HG03354 (cell line): ENCODE results near the gene HEXB.

Experiments used
- ATAC-seq: cut with Tn5 transposase; IDR thresholded peaks from one replicate; pipeline ENCODE4 v1.9.1; 2021; ENCODE audit warnings: mild to moderate bottlenecking; ENCODE audit not compliant: unreplicated experiment, poor library complexity, severe bottlenecking

Gene HEXB

GRCh38 chr5:74684900-74685851 is at the start of gene HEXB:
Gene HEXB (plus strand): TSS chr5:74685233. CDS start chr5:74685261, 28 bp downstream.
- peak; percentile 81 for ATAC-seq

- no peak for ATAC-seq
Observed at GRCh38 chr5:74636149-74636548, 48.9 kb upstream of the HEXB start.

DNA sequence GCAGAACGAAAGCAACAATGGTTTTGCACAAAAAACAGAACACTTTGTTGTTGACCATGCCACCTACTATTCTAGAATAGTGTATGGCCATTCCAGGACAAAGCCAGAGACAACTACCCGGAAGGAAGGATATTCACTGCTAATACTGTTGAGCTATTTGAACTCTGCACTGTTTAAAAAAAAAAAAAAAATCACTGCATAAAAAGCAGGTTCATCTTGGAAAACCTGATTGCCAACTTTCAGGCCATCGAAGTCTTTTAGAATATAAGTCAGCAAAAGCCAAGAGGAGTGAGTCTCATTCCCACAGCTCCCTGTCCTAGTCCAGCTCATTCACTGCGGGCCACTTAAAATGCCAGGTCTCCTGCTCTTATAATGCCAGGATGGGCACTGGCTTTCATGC is 48.5 kb upstream of the HEXB start:
- no peak for ATAC-seq

DNA sequence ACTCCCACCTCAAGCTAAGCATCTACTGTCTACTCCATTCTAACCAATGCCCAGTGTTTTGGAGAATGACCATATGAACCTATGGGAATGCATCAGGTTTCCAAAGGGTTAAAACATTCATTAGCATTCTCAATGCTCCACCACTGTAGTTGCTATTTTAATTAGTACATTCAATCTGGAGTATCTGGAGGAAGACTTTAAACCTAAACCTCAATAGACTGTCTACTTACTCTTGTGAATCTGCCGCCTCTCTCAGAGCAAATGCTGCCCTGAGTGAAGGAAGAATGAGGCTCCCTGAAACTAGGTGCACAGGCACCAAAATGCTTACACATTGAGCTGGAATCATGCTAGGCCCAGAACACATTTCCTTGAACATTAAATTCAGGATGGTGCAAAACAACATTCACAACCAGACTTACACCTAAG is 46.5 kb upstream of the HEXB start:
- no peak for ATAC-seq

- peak; percentile 30 for ATAC-seq
Observed at GRCh38 chr5:74638970-74639806, 45.8 kb upstream of the HEXB start.

DNA sequence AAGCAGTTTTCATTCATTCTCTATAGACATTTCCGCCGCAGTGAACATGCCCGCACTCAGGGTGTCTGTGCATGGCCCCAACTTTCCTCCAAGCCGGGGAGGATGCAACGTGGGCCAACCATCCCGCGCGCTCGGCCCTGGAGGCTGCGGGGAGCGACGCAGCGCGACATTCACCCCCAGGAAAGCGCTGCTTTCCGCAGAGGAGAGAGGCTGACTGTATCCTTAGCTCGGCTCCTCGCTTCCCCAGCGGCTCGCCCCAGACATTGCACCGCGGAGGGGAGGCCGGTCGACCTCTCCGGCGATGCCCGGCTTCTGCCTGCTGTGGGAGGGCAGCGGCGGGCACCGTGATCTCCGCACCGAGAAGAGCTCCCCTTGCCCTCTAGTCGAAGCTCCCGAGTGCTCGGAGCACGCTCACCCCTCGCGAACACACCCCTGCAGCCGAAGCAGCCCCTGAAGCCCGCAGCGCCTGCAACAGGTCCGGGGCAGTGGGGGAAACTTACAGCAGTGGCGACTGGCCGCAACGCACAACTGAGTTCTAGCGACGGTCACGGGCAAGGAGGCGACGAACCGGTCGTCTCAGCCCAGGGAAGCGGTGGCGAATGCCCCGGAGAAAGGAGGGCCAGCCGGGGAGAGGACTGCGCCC is 45.1 kb upstream of the HEXB start:
- peak; percentile 28 for ATAC-seq

GRCh38 chr5:74640450-74640953 is 44.5 kb upstream of the HEXB start, which contains the start of gene ENC1:
Gene ENC1 (minus strand): TSS chr5:74640728. CDS start chr5:74636485, 4,243 bp downstream.
- ATAC-seq = peak; percentile 74

GRCh38 chr5:74640954-74641734 is 43.9 kb upstream of the HEXB start:
- ATAC-seq = peak; percentile 28

DNA sequence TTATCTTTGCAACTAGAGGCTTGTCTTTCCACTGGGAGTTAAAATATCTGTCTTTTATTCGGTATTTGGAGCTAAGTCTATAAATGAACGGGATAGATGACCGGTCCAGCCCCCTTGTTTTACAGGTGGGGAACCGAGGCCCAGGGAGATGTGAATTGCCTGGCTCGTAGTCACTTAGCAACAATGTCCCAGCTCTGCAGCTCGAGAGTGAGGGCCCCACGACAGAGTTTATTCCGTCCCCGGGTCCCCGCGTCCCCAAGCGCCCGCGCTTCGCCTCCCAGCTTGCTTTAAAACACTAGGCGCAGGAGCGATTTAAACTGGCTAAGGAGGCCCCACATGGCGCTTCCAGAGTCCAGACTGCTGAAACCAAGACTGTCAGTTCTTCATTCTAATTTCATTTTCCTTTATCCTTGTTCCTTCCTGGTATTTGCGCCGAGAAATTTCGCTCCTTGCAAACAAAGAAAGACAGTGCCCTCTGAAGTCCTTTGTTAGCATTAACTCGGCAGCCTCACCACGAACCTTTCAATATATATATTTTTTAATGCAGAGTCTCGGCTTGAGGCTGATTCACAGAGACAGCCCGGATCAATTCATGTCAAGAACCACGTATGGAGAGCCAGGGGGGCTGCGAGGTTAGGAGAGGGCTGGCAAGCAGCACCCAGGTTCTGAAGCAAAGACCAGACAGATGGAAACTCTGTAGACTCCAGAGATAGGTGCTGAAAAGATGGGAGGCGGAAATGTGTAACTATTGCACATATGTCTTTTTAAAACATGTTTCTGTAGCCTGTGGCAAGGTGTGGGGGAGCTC is 43.1 kb upstream of the HEXB start:
- no peak for ATAC-seq

DNA sequence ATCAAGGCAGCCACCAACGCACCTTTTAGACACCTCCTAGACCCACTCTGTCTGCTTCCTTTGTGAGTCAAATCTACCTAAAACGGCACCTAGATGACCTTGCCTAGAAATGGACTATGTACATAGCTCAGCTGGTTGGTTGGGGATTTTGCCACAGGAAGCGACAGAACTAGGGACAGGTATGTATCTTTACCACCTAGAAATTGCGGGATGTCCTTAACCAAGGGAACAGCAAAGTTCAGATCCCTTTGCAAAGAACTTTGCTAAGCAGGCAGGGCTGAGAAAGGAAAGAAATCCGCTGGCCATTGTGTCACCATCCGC is 42.5 kb upstream of the HEXB start:
- ATAC-seq = no peak

DNA sequence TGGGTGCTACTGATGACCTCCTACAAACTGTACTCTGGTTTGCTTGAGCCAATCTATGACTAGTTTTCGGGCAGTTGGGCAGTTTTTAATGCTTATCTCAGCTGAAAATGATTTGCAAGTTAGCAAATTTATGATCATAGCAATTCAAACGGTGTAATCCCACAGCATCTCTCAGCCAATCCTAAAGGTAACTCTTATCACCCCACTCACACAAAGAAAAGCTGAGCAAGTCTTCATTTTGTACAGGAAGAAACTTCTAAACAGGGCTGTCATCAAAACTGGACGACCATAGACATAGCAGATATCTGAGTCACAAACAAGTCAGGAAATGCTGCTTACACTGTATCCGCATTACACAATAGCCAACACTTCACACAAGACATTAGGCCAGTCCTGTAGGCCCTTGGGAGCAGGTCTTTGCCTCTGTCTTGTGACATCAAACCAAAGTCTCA is 41.9 kb upstream of the HEXB start:
- ATAC-seq = no peak

- no peak for ATAC-seq
Observed at GRCh38 chr5:74647096-74647495, 37.9 kb upstream of the HEXB start.

DNA sequence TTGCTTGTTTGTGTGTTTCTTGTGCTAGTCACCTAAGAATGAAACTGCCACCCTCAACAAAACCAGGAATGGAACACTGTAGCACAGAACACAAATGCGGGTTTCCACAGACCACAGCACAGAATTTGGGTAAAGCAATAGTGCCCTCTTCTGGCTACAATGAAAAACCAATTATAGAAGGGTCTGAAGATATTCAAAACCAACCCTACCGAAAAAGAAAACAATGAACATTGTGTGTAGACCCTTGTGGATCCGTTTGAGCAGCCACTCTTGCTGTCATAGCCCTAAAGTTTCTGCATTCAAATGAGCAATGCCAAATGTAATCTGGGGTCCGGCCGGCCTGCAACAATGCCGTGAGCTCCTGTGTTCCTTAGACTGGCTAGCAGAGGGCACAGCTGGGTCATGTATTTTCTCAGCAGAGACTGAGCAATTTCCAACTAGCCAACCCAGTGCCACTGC is 36.2 kb upstream of the HEXB start:
- peak; percentile 80 for ATAC-seq

DNA sequence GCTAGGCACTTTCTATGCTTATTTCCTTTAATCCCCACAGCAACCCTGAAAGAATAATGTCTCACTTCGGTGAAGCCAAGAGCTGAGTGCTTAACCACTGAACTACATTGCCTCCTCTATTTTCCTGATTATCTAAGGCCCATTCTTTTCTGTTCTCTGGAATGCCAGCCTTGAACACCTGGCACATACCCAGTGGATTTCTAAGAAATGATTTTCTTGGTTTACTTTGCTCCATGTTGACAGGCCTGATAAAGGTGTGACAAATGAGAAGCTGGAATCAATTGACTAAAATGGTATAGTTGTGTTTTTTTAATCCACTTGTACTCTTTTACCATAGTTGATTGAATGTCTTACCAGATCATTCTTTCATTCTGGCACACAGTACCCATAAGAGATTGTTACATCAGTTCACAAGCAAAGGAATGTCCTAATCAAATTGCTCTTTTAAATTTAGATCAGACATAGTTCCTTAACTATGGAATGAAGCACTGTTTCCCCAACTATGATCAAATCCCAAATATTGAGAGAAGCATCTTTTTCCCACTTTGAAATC is 35.5 kb upstream of the HEXB start:
- ATAC-seq = no peak

DNA sequence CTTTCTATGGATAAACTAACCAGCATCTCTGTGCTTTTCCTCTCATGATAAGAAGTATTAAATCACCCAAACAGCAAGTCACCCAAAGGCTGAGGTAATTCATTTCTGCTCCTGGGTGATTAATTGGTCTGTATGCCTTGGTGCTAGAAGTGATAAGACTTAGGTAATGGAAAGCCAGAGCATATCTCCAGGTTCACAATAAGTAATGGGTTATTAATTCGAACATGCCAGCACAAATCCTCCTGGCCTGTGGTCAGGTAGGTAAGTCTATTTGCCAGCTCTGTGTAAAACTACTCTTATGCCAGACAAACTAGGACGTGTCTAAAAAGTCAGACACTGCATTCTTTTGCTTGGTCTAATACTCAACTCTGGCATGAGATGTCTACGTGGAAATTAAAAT is 33.3 kb upstream of the HEXB start:
- no peak for ATAC-seq

GRCh38 chr5:74652576-74652975 is 32.5 kb upstream of the HEXB start:
- no peak for ATAC-seq

GRCh38 chr5:74653991-74654390 is 31.0 kb upstream of the HEXB start:
- ATAC-seq = no peak

DNA sequence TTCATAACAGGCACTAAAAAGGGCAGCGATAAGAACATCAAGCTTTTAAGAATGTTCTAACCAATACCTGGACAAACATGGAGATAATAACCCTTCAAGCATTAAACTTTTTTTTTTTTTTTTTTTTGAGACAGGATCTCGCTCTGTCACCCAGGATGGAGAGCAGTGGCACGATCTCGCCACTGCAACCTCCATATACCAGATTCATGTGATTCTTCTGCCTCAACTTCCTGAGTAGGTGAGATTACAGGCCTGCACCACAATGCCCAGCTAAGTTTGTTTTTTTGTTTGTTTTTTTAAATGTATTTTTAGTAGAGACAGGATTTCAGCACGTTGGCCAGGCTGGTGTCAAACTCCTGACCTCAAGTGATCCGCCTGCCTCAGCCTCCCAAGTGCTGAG is 29.8 kb upstream of the HEXB start:
- no peak for ATAC-seq
